NCI-H345 treated with DMSO at 0.1 percent for 48 hours (cell line): Measurements from ENCODE around the gene KRTAP10-5.
"Not testable (repeated sequence)": the region's sequence is repeated elsewhere in the genome, so short reads cannot be mapped to it uniquely, and the experiment has no call there.

ENCODE experiments used
- DNase-seq: peaks from one replicate; lab custom pipeline; 2025; ENCODE audit not compliant: unreplicated experiment; lab: John Stamatoyannopoulos, UW

Gene KRTAP10-5

GRCh38 chr21:44611551-44611950 is 31.1 kb upstream of the KRTAP10-5 start:
- DNase-seq, result no peak

DNA sequence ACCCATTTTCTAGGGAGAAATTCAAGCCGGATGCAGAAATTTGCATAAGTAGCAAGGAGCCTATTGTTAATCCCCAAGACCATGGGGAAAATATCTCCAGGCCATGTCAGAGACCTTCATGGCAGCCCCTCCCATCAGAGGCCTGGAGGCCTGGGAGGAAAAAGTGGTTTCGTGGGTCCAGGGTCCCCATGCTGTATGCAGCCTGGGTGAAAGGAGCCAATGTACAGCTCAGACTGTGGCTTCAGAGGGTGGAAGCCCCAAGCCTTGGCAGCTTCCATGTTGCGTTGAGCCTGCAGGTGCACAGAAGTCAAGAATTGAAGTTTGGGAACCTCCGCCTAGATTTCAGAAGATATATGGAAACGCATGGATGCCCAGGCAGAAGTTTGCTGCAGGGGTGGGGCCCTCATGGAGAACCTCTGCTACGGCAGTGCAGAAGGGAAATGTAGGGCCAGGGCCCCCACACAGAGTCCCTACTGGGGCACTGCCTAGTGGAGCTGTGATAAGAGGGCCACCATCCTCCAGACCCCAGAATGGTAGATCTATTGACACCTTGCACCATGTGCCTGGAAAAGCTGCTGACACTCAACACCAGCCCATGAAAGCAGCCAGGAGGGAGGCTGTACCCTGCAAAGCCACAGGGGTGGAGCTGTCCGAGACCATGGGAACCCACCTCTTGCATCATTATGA is 29.9 kb upstream of the KRTAP10-5 start:
- not testable (repeated sequence) for DNase-seq

DNA sequence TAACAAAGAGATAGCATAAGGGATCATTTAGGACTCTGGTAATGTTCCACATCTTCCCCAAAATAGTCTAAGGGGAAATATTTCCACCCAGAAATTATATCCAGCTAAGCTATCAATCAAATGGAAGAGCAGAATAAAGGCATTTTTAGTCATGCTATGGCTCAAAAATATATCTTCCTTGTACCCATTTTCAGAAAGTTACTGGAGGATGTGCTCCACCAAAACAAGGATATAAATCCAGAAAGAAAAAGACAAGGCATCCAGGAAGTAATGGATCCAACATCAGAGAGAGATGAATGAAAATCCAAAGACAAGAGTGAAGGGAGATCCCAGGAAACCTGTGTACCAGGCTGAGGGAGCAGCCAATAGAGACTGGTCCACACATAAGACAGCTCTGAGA is 28.8 kb upstream of the KRTAP10-5 start:
- DNase-seq, result no peak

- DNase-seq, result no peak
These were observed 26.1 kb upstream of the KRTAP10-5 start for GRCh38 chr21:44606495-44606894.

- no peak for DNase-seq
These were observed 23.5 kb upstream of the KRTAP10-5 start for GRCh38 chr21:44603911-44604310.

DNA sequence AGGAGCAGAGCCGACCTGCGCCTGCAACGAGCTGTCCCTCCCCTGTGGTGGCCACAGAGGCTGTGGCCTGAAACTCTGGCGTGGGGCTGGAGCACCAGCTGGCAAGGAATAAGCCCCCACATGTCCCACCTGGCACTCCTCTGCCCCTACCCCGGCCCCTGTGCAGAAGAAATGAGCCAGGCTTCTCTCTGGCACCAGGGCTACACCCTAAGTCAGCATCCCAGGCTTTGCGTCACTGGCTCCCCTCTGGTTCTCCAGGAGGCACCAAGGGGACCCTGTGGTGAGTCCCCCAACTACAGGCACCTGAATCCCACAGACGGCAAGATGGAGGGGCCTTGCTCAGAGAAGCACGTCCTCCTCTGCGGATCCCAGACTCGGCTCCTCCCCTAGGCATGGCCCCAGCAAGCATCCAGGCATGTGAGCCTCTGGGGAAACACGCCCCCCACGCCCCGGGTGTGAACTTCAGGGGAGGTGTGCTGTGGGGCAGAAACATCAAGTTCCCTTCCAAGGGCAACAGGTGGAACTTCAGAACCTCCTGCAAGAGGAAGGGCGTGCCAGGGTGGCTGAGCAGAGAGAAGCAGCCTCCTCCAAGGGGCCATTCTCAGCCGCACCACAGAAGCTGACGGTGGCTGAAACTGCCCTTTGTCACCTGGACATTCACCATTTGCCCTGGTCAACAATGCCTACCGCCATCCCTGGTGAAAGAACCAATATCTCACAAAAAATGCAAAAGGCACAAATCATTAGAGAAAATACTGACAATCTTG is 22.9 kb upstream of the KRTAP10-5 start:
- no peak for DNase-seq

DNA sequence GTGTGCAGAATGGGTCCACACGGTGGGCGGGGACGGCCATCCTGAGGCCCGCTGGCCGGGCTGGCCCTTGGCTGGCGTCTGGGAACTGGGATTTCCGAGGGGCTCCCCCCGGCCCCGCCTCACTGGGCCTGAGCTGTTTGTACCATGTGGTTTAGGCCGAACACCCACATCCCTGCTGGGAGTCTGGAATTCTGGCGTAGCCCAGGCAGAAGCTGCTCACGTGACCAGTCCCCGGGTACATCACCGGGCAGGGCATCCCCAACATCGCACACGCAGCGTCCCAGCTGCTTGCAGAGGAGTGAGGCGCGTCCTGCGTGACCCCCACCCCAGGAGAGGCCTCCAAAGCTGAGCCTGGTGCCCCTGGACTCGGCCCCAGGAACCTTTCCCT is 22.1 kb upstream of the KRTAP10-5 start:
- DNase-seq, result no peak

DNA sequence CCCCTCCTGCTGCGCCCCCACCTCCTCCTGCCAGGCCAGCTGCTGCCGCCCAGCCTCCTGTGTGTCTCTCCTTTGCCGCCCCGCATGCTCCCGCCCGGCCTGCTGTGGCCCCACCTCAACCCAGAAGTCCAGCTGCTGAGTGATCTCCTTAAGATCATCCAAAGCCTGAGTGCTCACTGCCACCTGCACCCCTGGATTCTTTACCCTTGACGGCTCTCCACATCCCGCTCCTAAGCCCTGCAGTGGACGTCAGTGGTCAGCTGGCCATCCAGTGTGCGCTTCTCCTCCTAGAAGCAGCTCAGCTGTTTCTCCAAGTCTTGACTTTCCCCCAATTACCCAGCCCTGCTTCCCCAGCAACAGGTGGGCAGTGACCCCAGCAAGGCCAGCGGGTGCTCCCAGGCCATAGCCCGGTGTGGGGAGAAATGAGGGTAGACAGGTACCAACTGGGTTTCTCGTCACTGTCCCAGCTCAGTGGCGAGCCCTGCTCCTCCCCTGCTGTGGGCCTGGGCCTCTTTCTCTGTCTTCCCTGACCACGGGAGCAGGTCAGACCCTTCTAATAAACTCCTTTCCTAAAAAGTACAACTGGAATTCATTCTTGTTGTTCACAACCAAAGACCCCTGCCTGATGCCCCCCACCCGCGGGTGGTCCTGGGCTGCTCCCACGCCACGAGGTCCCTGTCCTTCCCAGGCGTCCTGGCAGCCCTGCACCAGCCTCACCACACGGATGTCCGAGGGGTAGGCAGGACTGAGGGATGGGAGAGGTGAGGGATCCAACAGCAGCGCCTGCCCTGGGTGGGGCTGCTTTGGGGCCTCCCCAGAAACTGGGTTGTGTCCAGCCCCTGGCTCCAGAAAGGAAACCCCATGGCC is 21.4 kb upstream of the KRTAP10-5 start:
- no peak for DNase-seq

DNA sequence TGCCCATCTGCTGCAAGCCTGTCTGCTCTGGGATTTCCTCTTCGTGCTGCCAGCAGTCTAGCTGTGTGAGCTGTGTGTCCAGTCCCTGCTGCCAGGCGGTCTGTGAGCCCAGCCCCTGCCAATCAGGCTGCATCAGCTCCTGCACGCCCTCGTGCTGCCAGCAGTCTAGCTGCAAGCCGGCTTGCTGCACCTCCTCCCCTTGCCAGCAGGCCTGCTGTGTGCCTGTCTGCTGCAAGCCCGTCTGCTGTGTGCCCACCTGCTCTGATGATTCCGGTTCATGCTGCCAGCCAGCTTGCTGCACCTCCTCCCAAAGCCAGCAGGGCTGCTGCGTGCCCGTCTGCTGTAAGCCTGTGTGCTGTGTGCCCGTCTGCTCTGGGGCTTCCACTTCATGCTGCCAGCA is 20.7 kb upstream of the KRTAP10-5 start:
- not testable (repeated sequence) for DNase-seq

DNA sequence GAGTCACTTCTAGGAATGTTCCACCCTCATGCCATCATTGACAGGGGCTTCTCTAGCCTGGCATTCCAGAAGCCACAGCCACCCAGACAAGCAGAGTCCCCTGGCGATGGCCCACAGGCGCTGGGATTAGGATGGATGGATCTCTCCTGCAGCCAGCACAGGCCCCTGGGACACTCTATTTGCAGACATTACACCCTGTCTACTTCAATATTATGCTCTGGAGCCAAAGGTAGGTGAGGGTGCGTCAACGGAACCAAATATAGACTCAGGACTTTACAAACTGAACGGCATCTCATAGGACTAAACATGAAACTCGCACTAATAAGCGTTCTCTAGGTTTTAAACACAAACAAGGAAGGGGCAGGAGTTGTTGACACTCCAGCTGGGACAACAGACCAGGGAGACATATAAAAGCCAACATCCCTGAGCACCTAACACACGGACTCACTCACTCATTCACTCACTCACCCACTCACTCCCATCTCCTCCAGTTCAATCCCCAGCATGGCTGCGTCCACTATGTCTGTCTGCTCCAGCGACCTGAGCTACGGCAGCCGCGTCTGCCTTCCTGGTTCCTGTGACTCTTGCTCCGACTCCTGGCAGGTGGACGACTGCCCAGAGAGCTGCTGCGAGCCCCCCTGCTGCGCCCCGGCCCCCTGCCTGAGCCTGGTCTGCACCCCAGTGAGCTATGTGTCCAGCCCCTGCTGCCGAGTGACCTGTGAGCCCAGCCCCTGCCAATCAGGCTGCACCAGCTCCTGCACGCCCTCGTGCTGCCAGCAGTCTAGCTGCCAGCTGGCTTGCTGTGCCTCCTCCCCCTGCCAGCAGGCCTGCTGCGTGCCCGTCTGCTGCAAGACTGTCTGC is 19.9 kb upstream of the KRTAP10-5 start, which contains the start of gene KRTAP10-7:
Gene KRTAP10-7, plus strand, starts transcription at position 480 of the 861 bp plus-strand sequence. Its CDS starts 25 bp downstream, at position 505.
- not testable (repeated sequence) for DNase-seq

- DNase-seq, result no peak
These were observed 19.0 kb upstream of the KRTAP10-5 start for GRCh38 chr21:44599264-44600029.

- DNase-seq, result no peak
These were observed 17.7 kb upstream of the KRTAP10-5 start for GRCh38 chr21:44598061-44598460.

GRCh38 chr21:44596068-44596725 is 15.8 kb upstream of the KRTAP10-5 start:
- DNase-seq, result no peak

DNA sequence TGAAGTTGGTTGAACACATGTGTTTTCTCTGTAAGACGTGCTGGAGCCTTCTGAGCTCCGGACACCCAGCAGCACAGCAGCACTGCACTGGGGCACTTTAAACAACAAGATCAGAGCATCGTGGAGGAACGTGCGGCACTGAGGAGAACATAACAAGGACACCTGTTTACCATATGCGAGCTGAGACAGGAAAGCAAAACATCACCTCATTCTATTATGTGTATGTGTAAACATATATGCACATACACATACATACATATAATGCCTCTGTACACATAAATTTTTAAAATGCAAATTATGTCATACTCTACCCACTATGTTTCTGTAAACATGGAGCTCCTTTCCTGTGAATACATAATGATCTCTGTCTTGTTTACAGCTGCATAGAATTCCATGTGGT is 15.1 kb upstream of the KRTAP10-5 start:
- no peak for DNase-seq

- DNase-seq, result no peak
These were observed 14.1 kb upstream of the KRTAP10-5 start for GRCh38 chr21:44594406-44594916.

GRCh38 chr21:44593598-44594405 is 13.4 kb upstream of the KRTAP10-5 start:
- no peak for DNase-seq

DNA sequence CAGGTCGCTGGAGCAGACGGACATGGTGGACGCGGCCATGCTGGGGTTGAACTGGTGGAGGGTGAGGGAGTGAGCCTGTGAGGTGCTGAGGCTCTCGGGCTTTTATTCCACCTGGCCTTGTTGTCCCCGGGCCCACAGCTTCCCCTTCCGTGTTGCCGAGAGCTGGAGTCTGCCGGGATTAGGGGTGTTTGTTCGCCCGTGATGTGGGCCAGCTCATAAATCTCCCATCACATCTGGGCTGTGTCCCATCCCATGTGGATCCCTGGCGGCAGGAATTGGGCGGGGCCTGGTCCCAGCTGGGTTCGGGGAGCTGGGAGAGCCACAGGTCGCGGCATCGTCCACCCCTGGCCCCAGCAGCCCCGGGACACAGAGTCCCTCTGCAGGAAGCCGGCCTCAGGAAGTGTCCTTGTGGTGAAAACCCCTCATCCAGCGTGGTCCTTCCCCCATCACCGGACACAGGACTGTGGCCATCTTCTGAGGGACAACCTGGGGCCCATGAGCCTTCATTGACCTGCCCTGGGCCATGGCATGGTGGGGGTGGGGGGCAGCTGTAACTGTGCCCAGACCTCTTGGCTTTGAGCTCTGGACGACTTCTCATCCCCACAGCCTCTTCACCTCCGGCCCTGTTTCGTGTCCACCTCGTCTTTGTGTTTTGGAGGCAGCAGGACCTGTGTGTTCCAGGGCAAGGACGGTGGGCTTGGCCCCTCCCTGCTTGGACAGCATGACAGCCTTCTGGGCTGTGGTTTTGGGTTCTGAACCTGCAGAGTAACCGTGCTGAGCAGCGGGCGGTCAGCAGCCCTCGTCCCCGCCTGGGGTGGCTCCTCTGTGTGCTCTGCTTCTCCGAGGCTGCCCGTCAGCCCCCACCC is 12.3 kb upstream of the KRTAP10-5 start, which contains the start of gene KRTAP10-6:
Gene KRTAP10-6, minus strand, starts transcription at position 60 of the 866 bp plus-strand sequence. Its CDS starts 21 bp downstream, at position 39.
- DNase-seq, result no peak
